ENCODE results near the gene NHS. TPM values are rescaled to one million over a fixed set of nuclear protein-coding genes. Genes with fewer than 3 reads are reported as not detected.

Gene NHS
- total RNA-seq, 1 experiment from 2014 or later, result 5.7 TPM

DNA sequence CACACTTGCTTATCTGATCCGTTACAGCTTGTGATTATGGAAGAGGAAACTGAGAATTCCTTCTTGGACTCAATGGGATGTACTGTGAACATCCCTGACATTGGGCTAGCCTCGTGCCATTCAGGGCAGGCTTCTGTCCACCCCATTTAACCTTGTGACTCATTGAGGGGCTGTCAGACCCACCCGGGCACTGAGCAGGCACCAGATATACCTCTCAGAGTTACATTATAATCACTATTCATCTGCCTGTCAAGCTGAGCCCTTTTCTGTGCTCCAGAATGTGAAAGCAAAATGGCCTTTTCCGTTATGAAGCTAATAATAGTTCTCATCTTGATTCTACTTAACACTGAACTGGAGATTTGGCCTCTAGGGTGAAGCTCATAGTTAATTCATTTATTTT, 191.7 kb downstream of the NHS start:
- intact Hi-C loops (cut with micrococcal nuclease), result no loop called here
- no peak overlapping the region for H3K4me2 ChIP-seq (ENCODE audit: low read length)
- POLR2A ChIA-PET, result no interaction called here

DNA sequence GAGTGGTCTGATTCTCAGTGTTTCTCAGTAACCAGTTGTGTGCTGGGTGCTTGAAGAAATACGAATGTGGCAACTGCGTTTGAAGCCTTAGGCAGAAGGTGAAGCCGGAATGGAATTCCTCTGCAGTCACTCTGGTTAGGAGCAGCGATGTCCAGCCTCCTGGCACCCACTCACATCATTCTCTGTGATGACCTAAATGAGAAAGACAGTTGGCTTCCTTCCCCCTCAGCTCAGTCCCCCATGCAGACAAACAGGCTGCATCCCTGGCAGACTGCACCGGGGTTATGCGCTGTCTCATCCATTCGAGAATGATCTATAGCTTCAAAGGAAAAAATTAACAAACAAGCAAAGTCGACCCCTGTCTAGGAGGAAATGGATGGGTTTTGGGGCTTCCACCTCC, 192.2 kb downstream of the NHS start:
- H3K27ac ChIP-seq (ENCODE audit: low read depth, low read length), result no peak overlapping the region
- no peaks in the 10 kb centered on the region for H3K9me3 ChIP-seq (ENCODE audit: control insufficient read depth in 1 of 2, insufficient read depth in 1 of 2, low read depth in 1 of 2, low read length in 2 of 2)
- no peaks in the 10 kb centered on the region for H4K20me1 ChIP-seq (ENCODE audit: insufficient read depth)
- peaks cover 2 to 7% of the 10 kb centered on the region in 2 experiments; a peak in 2 of 4 replicates for H3K4me1 ChIP-seq (ENCODE audit: control insufficient read depth in 1 of 2, insufficient read depth in 2 of 2, low read length in 2 of 2)
- ChIA-PET POLR2A (no interaction called here), CTCF (no interaction called here), RAD21 (ENCODE audit: low non-redundant PET in 1 of 2, low total read pairs in 2 of 2, uncharacterized antibody in 2 of 2, unreplicated experiment in 2 of 2) (no interaction called here)
- H3K9ac ChIP-seq (ENCODE audit: low read length), result no peak overlapping the region
- DNase-seq (ENCODE audit: low read depth, low spot score), result no peak
- intact Hi-C loops (cut with micrococcal nuclease), result no loop called here
- H3K4me3 ChIP-seq (replicated peaks in 1 of 2; ENCODE audit: low read depth in 1 of 2, low read length in 2 of 2), result no peak overlapping the region
- H2AFZ ChIP-seq (ENCODE audit: low read depth, low read length, poor library complexity, severe bottlenecking), result no peak overlapping the region
- no TSS peak for BruUV-seq (replicated peaks)
- no peaks in the 10 kb centered on the region for H3K36me3 ChIP-seq (ENCODE audit: control insufficient read depth in 1 of 2, insufficient read depth in 2 of 2, low read length in 2 of 2)
- H3K79me2 ChIP-seq (ENCODE audit: insufficient read depth, low read length), result no peaks in the 10 kb centered on the region
- no peaks in the 10 kb centered on the region for H3K9me2 ChIP-seq (ENCODE audit: insufficient read depth)
- H3K27me3 ChIP-seq (ENCODE audit: insufficient read depth, low read length), result no peaks in the 10 kb centered on the region
- no peak overlapping the region for H3K4me2 ChIP-seq (ENCODE audit: low read length)
- no peak for ATAC-seq
- no peak for TF ChIP-seq TCF7L2 (IDR thresholded peaks at IDR 0.05; ENCODE audit: borderline replicate concordance, extremely low read depth, insufficient read depth, insufficient read length)
- no peak for TF ChIP-seq ELF1 (IDR thresholded peaks at IDR 0.05; ENCODE audit: borderline replicate concordance, low read depth)
- TF ChIP-seq ZNF274 (IDR thresholded peaks at IDR 0.05; ENCODE audit: low read depth, low read length), result no peak
- TF ChIP-seq SIN3A (IDR thresholded peaks at IDR 0.05; ENCODE audit: low read depth), result no peak
- TF ChIP-seq, protein P1, sequence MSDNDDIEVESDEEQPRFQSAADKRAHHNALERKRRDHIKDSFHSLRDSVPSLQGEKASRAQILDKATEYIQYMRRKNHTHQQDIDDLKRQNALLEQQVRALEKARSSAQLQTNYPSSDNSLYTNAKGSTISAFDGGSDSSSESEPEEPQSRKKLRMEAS (IDR thresholded peaks at IDR 0.05), result no peak
- no peak for TF ChIP-seq EGR1 (IDR thresholded peaks at IDR 0.05; ENCODE audit: low read depth)
- no peak for TF ChIP-seq REST (IDR thresholded peaks at IDR 0.05; ENCODE audit: low read depth)
- no peak for TF ChIP-seq FOSL1 (IDR thresholded peaks at IDR 0.05; ENCODE audit: low read depth)
- TF ChIP-seq, protein P2, sequence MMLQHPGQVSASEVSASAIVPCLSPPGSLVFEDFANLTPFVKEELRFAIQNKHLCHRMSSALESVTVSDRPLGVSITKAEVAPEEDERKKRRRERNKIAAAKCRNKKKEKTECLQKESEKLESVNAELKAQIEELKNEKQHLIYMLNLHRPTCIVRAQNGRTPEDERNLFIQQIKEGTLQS (IDR thresholded peaks at IDR 0.05), result no peak
- no peak for TF ChIP-seq ZFX (IDR thresholded peaks at IDR 0.05)
- TF ChIP-seq YY1 (IDR thresholded peaks at IDR 0.05; ENCODE audit: extremely low read depth, insufficient replicate concordance, low read depth, low read length), result no peak
- TF ChIP-seq SP1 (IDR thresholded peaks at IDR 0.05; ENCODE audit: low read depth), result no peak
- no peak for TF ChIP-seq JUND (IDR thresholded peaks at IDR 0.05)

More for the DNA sequence above, 191.7 kb downstream of the NHS start:
- Histone ChIP-seq H3K79me2 (ENCODE audit: insufficient read depth, low read length) (no peaks in the 10 kb centered on the region), H3K9me2 (ENCODE audit: insufficient read depth) (no peaks in the 10 kb centered on the region), H3K27ac (ENCODE audit: low read depth, low read length) (no peak overlapping the region), H3K9ac (ENCODE audit: low read length) (no peak overlapping the region), H3K27me3 (ENCODE audit: insufficient read depth, low read length) (no peaks in the 10 kb centered on the region), H4K20me1 (ENCODE audit: insufficient read depth) (no peaks in the 10 kb centered on the region), H3K36me3 (ENCODE audit: control insufficient read depth in 1 of 2, insufficient read depth in 2 of 2, low read length in 2 of 2) (no peaks in the 10 kb centered on the region), H3K4me1 (ENCODE audit: control insufficient read depth in 1 of 2, insufficient read depth in 2 of 2, low read length in 2 of 2) (peaks cover 2 to 7% of the 10 kb centered on the region in 2 experiments; a peak in 2 of 4 replicates), H3K4me3 (replicated peaks in 1 of 2; ENCODE audit: low read depth in 1 of 2, low read length in 2 of 2) (no peak overlapping the region), H2AFZ (ENCODE audit: low read depth, low read length, poor library complexity, severe bottlenecking) (no peak overlapping the region), H3K9me3 (ENCODE audit: control insufficient read depth in 1 of 2, insufficient read depth in 1 of 2, low read depth in 1 of 2, low read length in 2 of 2) (no peaks in the 10 kb centered on the region)
- no TSS peak for BruUV-seq (replicated peaks)
- ChIA-PET RAD21 (ENCODE audit: low non-redundant PET in 1 of 2, low total read pairs in 2 of 2, uncharacterized antibody in 2 of 2, unreplicated experiment in 2 of 2) (no interaction called here), CTCF (no interaction called here)
- TF ChIP-seq RAD21 (IDR thresholded peaks at IDR 0.05; ENCODE audit: low read depth), result no peak
- TF ChIP-seq JUND (IDR thresholded peaks at IDR 0.05), result no peak
- TF ChIP-seq ZFX (IDR thresholded peaks at IDR 0.05), result no peak
- no peak for DNase-seq (ENCODE audit: low read depth, low spot score)
- no peak for ATAC-seq
